Measurements from ENCODE around the gene PRC1. TPM values are rescaled to one million over a fixed set of nuclear protein-coding genes. Genes with fewer than 3 reads are reported as not detected.

PRC1 gene
- total RNA-seq, 1 donor from 2014 or later: 49.4 TPM

DNA sequence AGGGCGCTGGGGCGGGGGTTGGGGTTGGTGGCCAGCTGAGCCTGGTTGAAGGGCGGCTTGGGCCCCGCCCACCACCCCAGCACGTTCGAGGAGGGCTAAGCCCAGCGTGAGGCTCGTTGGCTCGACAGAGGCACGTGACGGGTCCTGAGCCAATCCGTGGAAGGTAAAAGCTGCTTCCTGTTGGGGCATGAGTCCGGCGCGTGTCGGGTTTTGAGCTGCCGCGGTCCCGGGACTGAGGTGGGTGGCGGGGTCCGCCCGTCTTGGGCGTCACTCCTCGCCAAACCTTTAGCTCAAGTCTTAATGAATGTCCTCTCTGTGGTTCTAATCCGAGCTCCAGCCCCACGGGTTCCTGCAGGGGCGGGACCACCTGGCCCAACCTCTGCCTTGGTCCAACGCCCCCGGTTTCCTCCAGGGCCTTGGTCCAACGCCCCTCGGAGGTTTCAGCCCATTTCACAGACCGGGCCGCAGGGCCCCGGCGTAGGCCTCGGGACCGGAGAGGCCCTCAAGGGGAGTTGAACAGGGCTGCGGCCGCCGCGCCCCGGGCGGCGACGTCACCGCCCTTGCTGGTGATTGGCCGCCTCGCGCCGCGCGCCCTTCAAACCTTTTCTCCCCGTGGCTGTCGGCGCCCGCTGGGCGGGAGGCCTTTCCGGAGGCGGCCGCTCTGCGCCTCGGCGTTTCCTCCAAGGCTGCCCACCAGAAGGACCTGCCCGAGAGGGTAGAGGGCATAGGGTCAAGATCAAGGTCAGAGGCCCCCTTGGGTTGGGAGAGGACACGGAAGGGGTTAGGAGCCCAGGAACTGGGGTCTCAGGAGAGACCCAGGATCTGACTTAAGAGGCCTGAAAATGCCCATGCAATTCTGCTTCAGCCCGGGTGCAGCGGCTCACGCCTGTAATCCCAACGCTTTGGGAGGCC, 39.4 kb downstream of the PRC1 start, which contains the start of gene RCCD1:
Gene RCCD1 (plus strand): TSS at position 173 of the 912 bp plus-strand sequence. CDS start 1,851 bp downstream, outside the sequence.
- peak; percentile 93 for ATAC-seq

DNA sequence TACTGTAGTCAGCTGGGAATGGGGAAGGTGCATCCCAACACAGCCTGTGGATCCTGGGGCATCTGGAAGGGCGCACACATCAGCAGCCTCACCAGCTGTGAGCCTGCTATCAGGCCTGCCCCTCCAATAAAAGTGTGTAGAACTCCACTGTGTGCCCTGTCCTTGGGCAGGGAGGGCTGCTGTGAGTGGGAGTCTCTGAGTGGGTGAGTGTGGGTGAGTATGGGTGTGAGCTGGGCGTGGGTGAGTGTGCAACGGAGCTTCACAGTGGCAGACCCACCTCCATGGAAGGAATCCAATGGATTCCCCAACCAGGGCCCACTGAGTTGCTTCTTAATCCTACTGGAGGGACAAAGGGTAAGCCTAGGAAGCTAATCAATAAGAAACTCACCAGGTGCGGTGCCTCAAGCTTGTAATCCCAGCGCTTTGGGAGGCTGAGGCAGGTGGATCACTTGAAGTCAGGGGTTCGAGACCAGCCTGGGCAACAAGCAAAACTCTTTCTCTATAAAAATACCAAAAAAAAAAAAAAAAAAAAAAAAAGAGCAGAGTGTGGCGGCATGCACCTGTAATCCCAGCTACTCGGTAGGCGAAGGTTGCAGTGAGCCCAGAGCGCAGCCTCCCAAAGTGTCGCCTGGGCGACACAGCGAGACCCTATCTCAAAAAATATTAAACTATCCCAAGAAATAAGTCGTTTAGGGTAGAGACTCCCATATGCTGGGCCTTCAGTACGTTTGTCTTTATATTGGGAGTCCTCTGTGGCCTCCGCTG, 40.2 kb downstream of the PRC1 start:
- ATAC-seq: no peak

DNA sequence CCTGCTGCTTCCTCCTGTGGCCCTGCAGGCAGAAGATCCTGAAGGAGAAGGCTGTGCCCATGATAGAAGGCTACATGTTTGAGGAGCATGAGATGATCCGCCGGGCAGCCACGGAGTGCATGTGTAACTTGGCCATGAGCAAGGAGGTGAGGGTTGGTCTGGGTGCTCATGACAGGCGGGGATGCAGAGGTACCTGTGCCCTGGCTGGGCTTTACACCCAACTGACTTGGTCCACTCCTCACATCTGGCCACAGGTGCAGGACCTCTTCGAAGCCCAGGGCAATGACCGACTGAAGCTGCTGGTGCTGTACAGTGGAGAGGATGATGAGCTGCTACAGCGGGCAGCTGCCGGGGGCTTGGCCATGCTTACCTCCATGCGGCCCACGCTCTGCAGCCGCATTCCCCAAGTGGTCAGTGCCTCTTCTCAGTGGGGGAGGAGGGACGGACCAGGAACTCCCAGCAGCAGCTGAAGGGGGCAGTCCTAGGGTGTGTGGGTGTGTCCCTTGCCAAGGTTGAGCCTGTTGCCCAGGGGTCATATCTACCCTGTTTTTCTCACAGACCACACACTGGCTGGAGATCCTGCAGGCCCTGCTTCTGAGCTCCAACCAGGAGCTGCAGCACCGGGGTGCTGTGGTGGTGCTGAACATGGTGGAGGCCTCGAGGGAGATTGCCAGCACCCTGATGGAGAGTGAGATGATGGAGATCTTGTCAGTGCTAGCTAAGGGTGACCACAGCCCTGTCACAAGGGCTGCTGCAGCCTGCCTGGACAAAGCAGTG, 41.2 kb downstream of the PRC1 start:
- no peak for ATAC-seq

DNA sequence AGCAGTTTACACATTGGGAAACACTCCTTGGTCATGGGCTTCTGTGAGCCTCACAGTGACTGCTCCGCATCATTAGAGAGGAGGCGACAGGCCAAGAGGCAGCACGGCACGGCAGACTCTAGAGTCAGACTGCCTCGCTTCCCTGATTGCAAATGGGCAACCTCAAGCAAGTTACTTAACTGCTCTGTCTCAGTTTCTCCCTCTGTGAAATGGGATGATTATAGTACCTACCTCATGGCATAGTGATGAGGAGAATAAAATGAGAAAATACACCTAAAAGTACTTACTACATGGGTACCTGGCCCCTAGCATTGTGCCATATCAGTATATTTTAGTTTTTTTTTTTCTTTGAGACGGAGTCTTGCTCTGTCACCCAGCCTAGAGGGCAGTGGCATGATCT, 43.7 kb downstream of the PRC1 start:
- no peak for ATAC-seq

DNA sequence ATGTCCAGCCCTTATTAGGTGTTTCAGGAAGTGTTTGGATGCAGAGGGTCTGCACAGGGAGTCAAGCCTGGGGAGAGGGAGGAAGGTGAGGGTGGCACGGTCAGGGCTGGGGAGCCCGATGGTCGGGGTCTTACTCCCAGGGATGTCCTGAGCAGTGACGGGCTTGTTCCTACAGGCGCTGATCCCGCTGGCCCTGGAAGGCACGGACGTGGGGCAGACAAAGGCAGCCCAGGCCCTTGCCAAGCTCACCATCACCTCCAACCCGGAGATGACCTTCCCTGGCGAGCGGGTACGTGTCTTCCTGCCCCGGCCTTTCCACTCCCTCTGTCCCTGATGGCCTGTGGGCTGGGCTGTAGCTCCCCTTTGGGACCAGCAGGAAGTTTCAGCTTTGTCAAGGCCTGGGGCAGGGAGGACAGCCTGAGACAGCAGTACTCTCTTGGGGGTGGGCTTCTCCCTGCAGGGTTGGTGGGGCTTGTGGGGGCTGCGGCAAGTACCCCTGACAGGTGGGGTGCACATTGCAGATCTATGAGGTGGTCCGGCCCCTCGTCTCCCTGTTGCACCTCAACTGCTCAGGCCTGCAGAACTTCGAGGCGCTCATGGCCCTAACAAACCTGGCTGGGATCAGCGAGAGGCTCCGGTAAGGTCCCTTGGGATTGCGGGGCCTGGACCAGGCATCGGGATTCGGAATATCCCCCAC, 44.2 kb downstream of the PRC1 start:
- ATAC-seq: no peak

DNA sequence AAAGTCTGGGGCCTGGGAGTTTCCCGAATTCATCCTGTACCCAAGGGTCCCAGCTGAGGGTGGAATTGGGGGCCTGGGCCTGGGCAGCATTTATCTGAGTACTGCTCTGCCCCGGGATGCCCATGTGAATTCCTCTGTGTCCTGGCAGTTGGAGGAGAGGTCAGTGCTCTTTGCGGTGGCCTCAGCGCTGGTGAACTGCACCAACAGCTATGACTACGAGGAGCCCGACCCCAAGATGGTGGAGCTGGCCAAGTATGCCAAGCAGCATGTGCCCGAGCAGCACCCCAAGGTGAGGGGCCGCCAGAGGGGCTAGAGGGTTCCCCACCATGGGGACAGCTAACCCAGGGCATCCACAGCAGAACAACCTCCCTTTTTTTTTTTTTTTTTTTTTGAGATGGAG, 45.8 kb downstream of the PRC1 start:
- no peak for ATAC-seq

GRCh38 chr15:90947577-90948357, 46.6 kb downstream of the PRC1 start:
- ATAC-seq: no peak

DNA sequence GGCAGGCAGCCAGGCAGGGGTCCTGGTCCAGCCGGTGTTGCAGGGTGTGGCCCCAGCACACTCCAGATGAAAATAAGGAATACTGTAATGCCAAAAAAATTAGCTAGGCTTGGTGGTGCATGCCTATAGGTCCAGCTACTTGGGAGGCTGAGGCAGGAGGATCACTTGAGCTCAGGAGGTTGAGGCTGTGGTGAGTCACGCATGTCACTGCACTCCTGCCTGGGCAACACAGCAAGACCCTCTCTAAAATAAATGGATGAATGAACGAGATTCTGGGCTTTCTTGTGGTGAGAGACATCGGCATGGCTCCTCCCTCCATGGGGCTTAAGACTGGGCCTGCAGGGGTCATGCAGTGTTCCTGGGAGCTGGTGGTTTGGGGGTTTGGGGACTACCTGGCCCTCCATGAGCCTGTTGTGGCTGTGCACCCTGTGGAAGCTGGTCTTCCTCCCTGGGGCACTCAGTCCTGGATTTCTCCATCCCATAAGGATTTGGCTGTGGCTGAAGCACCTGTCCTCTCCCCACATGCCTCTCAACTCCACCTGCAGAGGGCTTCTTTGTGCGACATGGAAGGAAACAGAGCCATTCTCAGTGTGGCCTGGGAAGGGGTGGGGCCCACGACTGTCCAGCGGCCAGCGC, 47.3 kb downstream of the PRC1 start:
- no peak for ATAC-seq

DNA sequence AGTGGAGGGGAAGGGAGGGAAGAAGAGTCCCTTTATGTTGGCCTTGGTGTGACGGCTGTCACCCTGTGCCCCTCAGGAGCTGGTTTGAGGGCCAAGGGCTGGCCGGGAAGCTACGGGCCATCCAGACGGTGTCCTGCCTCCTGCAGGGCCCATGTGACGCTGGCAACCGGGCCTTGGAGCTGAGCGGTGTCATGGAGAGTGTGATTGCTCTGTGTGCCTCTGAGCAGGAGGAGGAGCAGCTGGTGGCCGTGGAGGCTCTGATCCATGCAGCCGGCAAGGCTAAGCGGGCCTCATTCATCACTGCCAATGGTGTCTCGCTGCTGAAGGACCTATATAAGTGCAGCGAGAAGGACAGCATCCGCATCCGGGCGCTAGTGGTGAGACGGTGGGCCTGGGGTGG, 47.8 kb downstream of the PRC1 start:
- no peak for ATAC-seq

GRCh38 chr15:90945091-90945490, 49.2 kb downstream of the PRC1 start:
- no peak for ATAC-seq

DNA sequence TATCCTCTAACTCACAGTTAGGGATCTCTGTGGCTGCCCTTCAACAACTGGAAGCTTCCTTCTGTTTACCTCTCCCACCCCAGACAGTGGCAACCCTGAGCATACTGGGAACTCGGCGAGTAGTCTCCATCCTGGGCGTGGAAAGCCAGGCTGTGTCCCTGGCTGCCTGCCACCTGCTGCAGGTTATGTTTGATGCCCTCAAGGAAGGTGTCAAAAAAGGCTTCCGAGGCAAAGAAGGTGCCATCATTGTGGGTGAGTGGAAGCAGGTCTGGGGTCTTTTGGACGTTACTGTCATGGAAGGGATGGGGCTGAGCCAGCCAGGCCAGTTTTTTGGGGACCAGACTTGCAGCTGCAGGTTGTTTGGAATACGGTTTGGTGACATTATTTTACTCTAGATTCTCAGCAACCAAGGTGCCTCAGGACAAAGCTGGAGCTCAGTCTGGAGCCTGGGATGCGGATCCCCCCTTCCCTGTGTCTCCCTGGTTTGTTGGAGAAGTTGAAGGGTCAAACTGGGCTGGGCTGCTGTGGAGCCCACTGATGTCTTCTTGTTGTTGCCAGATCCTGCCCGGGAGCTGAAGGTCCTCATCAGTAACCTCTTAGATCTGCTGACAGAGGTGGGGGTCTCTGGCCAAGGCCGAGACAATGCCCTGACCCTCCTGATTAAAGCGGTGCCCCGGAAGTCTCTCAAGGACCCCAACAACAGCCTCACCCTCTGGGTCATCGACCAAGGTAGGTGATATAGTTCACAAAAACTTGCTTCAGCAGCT, 51.8 kb downstream of the PRC1 start:
- ATAC-seq: no peak

GRCh38 chr15:90941038-90941437, 53.3 kb downstream of the PRC1 start:
- no peak for ATAC-seq

DNA sequence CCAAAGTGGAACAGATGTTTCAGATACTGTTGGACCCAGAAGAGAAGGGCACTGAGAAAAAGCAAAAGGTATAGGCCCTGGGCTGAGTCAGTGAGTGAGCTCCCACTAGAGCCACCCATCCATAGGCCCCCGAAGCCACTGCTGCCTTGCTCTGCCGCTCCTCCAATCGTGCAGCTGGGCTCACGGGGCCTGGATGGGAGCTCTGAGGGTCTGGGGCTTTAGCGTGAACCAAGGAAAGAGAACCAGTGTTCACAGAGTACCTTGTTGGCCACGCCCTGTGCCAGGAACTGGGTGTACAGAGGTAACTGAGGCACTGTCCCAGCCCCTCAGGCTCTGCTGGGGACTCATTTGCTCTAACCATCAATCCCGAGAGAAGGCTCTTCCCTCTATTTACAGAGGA, 54.6 kb downstream of the PRC1 start:
- ATAC-seq: no peak

GRCh38 chr15:90938261-90938660, 56.1 kb downstream of the PRC1 start:
- ATAC-seq: no peak

DNA sequence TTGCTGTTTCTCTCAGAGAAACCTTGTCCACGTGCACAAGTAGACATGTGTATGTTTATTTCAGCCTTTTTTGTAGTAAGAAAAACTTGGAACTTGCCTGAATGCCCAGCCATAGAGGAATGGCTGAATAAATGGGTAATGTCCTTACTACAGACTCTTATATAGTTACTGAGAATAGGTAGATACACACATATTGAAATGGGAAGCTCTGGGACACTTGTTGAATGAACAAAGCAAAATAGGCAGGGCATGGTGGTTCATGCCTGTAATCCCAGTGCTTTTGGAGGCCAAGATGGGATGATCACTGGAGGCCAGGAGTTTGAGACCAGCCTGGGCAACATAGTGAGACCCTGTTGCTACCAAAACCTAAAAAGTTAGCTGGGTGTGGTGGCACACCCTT, 57.5 kb downstream of the PRC1 start:
- ATAC-seq: no peak

GRCh38 chr15:90934949-90935751, 59.2 kb downstream of the PRC1 start, which contains the start of gene UNC45A:
Gene UNC45A, plus strand, starts transcription at chr15:90935285. Its CDS starts 40 bp downstream, at chr15:90935325.
- ATAC-seq: peak; percentile 87

DNA sequence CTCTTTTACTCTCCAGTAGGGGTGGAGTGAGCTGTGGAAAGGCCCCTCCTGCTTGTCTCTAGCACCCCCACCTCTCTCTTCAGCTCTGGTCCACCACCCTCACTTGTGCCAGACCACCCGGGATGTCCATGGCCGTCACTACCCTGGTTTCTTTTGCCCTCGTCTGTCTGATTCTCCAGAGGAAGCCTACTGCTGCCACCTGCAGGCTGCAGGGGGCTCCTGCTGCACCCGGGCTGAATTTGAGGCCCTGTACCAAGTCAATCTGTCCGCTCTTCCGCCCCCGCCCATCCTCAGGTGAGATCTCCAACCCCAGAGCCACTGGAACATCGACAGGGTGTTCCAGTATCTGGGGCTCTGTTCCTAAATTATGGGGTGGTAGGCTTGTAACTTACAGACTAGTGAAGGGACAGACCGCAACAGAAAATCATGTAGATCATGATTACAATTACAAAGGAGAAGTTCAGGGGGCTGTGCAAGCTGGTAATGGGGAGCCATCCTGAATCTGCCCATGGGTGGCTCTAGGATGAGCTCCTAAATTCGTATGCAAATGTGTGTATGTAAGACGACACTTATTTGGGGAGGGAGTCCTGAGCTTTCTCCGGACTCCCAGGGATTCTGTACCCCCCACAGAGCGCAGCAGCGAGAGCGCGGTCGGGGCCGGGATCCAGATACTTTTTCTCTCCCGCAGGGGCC, 59.9 kb downstream of the PRC1 start:
- peak; percentile 51 for ATAC-seq

- no peak for ATAC-seq
Measured at GRCh38 chr15:90933301-90933700, 61.0 kb downstream of the PRC1 start.

DNA sequence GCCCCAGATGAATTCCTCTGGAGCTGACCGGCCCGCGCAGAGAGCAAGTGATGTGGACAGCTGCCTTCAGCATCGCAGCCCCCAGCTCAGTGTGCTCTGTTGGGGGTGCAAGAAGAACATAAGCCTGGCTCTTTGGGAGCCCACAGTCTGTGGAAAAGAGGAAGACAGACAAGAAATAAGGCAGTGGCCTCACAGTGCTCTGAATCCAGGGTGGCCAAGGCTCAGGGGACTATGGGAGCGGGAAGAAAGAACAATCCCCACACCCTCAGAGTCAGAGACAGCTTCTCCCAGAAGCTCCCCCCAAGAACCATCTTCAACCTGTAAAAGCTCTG, 61.7 kb downstream of the PRC1 start:
- no peak for ATAC-seq

All from esophagus mucosa (tissue), 1 donor.